Brain pericyte (primary cell): Measurements from ENCODE around the gene CLCN3.
"Not testable (repeated sequence)": the region's sequence is repeated elsewhere in the genome, so short reads cannot be mapped to it uniquely, and the experiment has no call there.

Experiments
- DNase-seq: peaks from one replicate; pipeline ENCODE4 v3.0.0-alpha.2; 2012; ENCODE audit warnings: low read depth, low spot score

CLCN3 gene

GRCh38 chr4:169619958-169620879 lies at the start of gene CLCN3:
Gene CLCN3 (plus strand): TSS chr4:169620578. CDS start chr4:169635929, 15,351 bp downstream.
- peak; percentile 94 for DNase-seq

GRCh38 chr4:169571012-169571411 lies 49.4 kb upstream of the CLCN3 start:
- DNase-seq, result not testable (repeated sequence)

GRCh38 chr4:169571435-169571834 lies 48.9 kb upstream of the CLCN3 start:
- DNase-seq, result no peak

GRCh38 chr4:169573889-169574288 lies 46.5 kb upstream of the CLCN3 start:
- DNase-seq, result no peak

GRCh38 chr4:169582203-169582602 lies 38.2 kb upstream of the CLCN3 start:
- no peak for DNase-seq

GRCh38 chr4:169582706-169583105 lies 37.7 kb upstream of the CLCN3 start:
- no peak for DNase-seq

GRCh38 chr4:169583563-169583962 lies 36.8 kb upstream of the CLCN3 start:
- DNase-seq, result no peak

GRCh38 chr4:169593050-169593560 lies 27.3 kb upstream of the CLCN3 start:
- DNase-seq, result no peak

- no peak for DNase-seq
Measured at GRCh38 chr4:169594560-169595195, 25.7 kb upstream of the CLCN3 start.

- no peak for DNase-seq
Measured at GRCh38 chr4:169601016-169601771, 19.2 kb upstream of the CLCN3 start.

GRCh38 chr4:169603312-169603711 lies 17.1 kb upstream of the CLCN3 start:
- no peak for DNase-seq

- DNase-seq, result no peak
Measured at GRCh38 chr4:169604131-169604900, 16.1 kb upstream of the CLCN3 start.

GRCh38 chr4:169604903-169605331 lies 15.5 kb upstream of the CLCN3 start:
- no peak for DNase-seq

GRCh38 chr4:169611157-169611556 lies 9.2 kb upstream of the CLCN3 start:
- no peak for DNase-seq

GRCh38 chr4:169611991-169612870 lies 8.1 kb upstream of the CLCN3 start, which contains the start of gene NEK1:
Gene NEK1 (minus strand): TSS chr4:169612583. CDS start chr4:169602630, 9,953 bp downstream.
- DNase-seq, result peak; percentile 71

GRCh38 chr4:169612871-169613859 lies 7.2 kb upstream of the CLCN3 start:
- DNase-seq, result no peak

- no peak for DNase-seq
Measured at GRCh38 chr4:169615467-169616106, 4.8 kb upstream of the CLCN3 start.

GRCh38 chr4:169616846-169617245 lies 3.5 kb upstream of the CLCN3 start:
- DNase-seq, result no peak
